GM19328 (cell line): ENCODE results near the gene ABCA5.
"Not testable (repeated sequence)": the region's sequence is repeated elsewhere in the genome, so short reads cannot be mapped to it uniquely, and the experiment has no call there.

Source experiments
- ATAC-seq: cut with Tn5 transposase; IDR thresholded peaks from one replicate; pipeline ENCODE4 v1.9.1; 2021; ENCODE audit warnings: mild to moderate bottlenecking, moderate library complexity; ENCODE audit not compliant: unreplicated experiment

The ABCA5 gene

DNA sequence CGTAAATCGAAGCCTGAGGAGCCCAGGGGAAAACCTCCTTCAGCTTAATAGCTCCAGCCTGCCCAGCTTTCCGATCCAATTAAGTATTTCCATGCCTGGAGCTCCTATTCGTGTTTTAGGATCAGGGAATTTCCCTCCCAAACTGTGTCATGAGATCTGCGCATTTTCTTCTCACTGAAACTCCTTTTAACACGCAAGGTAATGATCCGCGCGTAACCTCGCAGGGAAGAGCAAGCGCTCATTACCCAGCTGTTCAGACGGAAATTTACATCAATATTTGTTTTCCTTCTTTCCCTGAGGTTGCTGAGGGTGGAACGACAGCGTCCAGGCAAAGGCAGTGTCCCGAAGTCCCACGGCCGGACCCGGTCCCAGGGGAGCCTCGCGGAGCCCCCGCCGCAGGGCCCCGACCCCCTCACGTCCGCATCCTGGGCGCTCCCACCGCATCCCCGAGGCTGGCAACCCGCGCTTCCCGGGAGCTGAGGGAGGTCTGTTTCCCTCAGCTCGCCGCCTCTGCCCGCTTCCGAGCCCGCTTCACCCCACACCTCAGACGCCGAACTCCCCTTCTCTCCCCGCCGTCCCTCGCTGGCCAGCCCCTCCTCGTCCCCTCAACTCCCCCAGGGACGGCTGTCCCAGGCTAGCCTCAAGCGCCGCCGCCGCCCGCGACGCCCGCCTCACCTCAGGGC lies 415 bp downstream of the ABCA5 start:
- ATAC-seq, result peak; percentile 9

DNA sequence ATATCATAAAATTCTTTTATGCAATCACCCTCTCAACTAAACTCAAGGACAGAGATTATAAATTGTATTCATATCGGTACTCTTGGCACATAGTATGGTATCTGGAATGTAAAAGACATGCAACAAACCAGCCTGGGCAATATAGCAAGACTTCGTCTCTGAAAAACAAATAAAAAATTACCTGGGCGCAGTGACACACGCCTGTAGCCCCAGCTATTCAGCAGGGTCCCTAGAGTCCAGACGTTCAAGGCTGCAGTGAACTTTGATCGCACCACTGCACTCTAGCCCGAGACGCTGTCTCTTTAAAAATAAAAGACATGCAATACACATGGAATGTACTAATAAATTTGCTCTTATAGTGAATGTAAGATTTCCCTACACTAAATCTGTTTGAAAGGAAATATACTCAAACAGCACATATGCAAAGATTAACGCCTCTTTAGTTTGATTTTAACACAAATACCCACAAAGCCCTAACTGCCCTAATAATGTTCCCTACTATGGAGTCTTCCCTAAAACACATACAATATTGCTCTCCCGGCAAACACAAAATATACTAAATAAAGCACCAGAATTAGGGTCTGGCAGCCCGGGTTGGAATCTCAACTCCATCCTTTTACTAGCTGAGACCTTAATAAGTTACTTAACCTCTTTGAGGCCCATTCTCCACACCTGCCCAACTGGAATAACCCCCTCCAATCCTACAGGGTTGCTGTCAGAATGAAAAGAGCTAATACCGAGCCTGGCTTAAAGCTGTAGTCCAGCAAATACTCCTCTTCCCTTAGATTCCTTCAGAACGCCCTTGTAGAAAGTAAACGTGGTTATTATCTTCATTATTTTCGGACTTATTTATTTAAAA lies 1.2 kb downstream of the ABCA5 start:
- no peak for ATAC-seq

DNA sequence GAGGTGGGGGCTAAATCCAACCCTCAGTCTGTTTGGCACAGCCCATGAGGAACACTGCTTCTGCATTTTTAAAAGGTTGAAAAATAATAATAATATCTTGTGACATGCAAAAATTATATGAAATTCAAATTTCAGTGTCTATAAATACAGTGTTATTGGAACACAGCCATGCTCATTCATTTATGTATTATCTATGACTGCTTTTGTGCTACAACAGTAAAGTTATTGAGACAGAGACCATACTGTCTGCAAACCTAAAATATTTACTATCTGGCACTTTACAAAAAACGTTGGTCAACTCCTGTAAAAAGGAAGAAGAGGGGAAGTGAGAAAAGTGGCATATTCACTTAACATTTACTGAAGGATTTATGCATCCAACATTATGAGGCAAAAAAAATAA lies 3.1 kb downstream of the ABCA5 start:
- ATAC-seq, result no peak

GRCh38 chr17:69320908-69321238 lies 6.1 kb downstream of the ABCA5 start:
- no peak for ATAC-seq

DNA sequence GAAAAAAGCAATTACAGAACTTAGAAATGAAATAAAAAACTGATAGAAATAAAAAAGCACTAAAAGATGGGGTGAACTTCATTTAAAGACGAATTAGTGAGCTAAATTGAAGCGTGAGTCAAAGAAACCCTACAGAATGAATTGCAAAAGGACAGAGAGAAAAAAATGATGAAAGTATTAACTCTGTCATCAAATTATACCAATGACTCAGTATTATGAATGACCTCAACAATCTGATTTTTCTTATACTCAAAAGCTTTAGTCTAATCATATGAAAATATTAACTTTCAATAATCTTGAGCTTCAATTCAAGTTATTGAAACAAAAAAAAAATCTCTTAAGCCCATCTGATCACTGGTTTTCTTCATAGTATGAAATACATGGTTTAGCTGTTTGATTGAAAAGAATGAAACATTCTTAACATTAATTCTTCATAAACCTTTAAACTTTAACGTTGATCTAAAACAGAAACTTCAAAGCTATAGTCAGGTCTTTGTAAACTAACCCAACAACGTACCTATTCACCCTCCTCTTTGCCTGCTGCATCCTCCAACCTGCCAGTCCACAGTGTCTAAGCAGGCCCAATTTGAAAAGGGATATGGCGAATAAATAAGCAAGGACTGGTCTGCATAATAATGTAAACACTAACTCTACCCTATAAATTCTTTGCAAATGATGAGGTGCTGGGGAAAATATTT lies 6.6 kb downstream of the ABCA5 start:
- ATAC-seq, result no peak

DNA sequence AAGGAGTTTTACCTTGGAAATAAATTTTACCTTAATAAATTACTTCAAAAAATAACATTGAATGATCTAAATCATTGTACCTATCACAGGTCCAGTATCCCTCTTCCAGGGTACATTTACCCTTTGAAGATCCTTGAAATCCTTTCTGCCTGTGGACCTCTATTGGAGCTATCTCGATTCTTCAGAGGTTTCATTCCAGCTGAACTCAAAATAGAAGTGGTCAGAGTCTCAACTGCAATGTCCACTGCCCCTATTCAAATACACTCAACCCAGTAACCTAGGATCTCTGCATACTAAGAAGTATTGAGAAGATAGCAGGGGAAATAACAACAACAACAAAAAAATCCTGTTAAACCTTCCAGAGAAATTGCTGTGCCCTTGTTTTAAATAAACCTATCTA lies 9.3 kb downstream of the ABCA5 start:
- ATAC-seq, result no peak

DNA sequence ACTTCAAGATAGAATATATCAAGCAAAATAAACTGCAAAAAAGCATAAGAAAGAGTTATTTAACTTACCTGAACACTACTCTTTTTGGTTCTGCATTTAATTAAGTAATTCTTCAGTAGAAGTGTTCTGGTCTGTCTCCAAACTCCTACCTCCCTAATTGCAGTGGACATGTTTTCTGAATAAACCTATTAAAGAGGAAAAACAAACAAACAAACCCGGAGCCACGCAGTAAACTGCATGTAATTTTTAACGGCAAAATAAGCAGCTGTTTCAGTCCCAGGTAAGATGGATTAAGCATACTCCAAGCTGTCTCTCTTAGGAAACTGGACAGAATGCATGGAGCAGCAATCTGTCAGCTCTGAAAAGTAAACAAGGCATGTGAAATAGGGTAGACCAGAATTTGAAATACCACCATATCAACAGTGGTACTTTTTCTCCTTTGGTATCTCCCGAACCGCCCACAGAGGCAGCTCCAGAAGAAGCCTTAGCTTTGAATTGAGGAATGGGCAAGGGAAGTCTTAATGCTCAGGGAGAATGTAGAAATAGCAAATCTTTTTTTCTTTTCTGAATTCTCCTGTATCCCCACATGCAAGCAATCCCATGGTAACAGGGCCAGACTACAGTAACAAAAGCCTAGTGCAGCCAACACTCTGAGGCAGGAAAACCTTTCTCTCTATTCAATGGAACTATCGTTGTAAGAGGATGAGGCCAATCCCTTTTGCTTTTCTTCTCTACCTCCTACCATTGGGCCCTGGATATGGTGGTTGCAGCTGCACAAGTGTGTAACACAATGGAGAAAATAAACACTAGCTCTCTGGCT lies 12.5 kb downstream of the ABCA5 start:
- no peak for ATAC-seq

DNA sequence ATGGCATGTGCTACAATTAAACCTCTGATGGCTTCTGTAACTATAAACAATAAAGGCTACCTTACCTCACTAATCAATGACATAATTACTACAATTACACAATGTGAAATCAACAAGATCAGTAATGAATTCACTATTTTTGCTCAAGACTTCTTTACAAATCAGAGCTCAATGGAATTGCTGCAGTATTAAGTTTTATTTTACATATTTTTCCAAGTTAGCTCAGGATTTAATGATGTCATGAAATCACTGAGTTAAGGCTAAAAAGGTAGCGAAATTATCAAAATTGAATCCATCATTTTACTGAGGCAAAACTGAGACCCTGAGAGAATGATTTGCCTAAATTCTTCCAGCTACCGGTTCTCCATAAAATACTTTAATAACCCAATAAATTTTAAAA lies 21.8 kb downstream of the ABCA5 start:
- no peak for ATAC-seq

GRCh38 chr17:69302682-69303081 lies 24.3 kb downstream of the ABCA5 start:
- no peak for ATAC-seq

- no peak for ATAC-seq
Measured at GRCh38 chr17:69300222-69300621, 26.7 kb downstream of the ABCA5 start.

GRCh38 chr17:69298120-69298722 lies 28.7 kb downstream of the ABCA5 start:
- ATAC-seq, result not testable (repeated sequence)

GRCh38 chr17:69287168-69287567 lies 39.8 kb downstream of the ABCA5 start:
- ATAC-seq, result no peak

- ATAC-seq, result no peak
Measured at GRCh38 chr17:69286257-69286656, 40.7 kb downstream of the ABCA5 start.

- no peak for ATAC-seq
Measured at GRCh38 chr17:69284646-69285045, 42.3 kb downstream of the ABCA5 start.

DNA sequence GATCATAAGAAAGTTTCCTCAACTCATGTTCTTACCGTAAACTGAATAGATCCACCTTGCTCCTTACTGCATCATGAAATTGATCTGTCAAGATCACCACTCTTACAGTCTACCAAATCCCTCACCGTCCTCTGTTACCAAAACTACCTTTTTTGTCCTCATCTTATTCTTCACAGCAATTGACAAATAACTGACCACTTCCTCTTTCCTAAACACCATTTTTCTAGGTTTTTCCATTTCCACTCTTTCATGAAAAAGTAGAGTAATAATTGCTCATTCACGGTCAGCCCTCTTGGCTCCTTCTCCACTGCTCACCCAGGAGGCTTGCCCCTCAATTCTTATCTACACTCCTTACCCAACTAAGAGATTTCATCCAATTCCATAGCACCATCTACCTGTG lies 44.9 kb downstream of the ABCA5 start:
- no peak for ATAC-seq

DNA sequence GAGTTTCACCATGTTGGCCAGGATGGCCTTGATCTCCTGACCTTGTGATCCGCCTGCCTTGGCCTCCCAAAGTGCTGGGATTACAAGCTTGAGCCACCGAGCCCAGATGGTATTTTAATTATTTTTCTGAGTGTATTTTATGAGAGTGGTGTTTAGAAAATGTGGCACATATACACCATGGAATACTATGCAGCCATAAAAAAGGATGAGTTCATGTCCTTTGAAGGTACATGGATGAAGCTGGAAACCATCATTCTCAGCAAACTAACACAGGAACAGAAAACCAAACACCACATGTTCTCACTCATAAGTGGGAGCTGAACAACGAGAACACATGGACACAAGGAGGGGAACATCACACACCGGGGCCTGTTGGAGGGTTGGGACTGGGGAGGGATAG lies 50.7 kb downstream of the ABCA5 start:
- ATAC-seq, result not testable (repeated sequence)

DNA sequence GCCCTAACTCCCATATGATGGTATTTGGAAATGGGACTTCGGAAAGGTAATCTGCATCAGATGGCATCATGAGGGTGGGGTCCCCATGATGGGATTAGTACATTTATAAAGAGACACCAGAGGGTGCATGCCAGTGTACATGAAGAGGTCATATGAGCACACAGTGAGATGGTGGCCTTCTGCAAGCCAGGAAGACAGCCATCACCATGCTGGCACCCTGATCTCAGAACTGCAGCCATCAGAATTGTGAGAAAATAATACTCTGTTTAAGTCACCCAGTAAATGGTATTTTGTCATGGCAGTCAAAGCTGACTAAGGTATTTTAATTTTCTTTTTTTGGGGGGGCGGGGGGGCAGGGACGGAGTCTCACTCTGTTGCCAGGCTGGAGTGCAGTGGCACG lies 51.2 kb downstream of the ABCA5 start:
- ATAC-seq, result no peak

DNA sequence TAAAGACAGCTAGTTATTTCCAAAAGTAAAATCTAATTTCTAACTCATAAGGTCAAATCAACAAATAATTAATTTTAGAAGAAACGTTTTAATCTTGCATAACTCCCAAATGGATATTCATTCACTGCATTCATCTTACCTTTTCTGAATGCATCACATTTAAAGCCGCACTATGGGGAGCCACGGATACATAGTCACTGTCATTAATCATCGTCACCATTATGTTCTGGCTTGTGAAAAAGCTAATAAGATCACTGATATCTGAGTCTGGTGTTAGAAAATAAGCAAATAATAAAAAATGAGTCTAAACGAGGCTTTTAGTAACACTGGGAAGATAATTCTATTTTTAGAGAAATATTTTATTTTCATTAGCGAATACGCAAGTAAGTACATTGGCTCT lies 55.9 kb downstream of the ABCA5 start:
- no peak for ATAC-seq

DNA sequence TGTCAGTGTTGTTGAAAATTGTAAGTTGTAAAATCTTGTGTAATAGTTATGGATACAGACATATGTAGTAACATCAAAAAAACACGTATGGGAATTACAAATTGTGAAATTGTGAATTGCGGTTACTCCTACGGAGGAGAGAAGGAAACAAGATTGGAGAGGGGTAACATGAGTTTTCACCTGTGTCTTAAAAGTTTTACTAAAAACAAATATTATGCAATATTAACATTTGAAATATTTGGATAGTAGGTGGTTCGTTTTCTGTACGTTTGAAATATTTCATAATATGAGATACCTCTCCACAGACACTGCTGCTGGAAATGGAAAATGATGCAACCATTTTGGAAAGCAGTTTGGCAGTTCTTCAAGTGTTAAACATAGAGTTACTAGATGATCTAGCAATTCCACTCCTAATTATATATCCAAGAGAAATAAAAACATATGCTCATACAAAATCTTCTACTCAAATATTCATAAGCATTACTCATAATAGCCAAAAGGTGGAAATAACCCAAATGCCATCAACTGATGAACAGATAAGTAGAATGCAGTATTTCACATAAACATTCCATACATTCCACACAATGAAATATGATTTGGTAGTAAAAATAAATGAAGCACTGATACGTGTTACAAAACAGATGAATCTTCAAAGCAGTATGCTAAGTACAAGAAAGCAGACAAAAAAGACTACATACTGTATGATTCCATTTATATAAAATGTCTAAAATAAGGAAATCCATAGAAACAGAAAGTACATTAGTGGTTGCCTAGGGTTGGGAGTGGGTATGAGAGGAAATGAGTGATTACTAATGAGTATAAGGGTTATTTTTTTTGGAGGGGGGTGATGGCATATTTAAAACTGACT lies 57.6 kb downstream of the ABCA5 start:
- no peak for ATAC-seq

DNA sequence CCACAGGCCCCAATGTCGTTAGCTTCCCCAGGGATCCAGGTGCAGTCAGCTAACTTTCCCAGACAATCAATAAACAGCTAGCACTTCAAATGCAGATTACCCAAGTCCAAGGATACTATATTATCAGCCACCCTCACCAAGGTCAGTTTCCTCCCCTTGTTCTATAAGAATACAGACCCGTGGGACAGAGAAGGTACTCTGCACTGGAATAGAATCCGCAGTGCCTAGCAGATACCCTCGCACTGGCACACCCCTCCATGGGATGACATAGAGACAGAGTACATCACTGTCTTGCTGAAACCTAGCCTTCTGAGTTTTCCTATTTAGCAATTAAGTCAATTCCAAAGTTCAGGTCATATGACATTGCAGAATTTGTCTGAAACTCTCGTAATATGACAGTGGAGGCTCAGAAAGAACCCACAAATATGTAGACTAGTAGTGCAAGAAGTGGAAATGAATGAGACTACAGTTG lies 58.4 kb downstream of the ABCA5 start:
- no peak for ATAC-seq
